GM18868 (cell line): ENCODE results near the gene ADNP2.

Experiments used
- ATAC-seq: cut with Tn5 transposase; IDR thresholded peaks from one replicate; pipeline ENCODE4 v1.9.1; 2021; ENCODE audit warnings: mild to moderate bottlenecking, moderate library complexity; ENCODE audit not compliant: unreplicated experiment

ADNP2 gene

GRCh38 chr18:80170395-80171053 is 61.5 kb downstream of the ADNP2 start:
- ATAC-seq, result no peak

GRCh38 chr18:80171054-80171872 is 62.2 kb downstream of the ADNP2 start:
- no peak for ATAC-seq

DNA sequence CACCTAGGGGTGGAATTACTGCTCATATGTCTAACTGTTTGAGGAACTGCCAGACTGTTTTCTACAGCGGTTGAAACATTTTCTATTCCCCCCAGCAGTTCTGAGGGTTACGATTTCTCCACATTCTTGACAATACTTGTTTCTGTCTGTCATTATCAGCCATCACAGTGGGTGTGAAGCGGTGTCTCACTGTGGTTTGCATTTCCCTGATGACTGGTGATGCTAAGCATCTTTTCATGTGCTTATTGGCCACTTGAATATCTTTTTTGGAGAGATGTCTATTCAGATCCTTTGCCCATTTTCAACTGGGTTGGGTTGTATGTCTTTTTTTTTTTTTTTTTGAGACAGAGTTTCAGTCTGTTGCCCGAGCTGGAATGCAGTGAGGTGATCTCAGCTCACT is 63.0 kb downstream of the ADNP2 start:
- ATAC-seq, result no peak

DNA sequence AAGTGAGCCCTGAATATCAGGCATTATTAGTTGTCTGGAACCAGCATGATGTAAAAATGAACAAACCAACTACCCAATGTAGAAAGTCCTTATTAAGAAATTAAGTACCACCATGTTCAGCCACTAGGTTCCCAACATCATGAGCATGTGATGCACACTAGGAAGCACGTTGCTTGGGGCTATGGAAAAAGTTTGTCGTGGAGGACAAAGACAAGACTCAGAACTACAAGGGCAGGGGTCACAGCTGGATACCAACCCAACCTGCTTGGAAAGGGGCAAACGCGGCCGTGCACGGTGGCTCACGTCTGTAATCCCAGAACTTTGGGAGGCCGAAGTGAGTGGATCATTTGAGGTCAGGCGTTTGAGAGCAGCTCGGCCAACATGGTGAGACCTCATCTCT is 64.0 kb downstream of the ADNP2 start:
- no peak for ATAC-seq

DNA sequence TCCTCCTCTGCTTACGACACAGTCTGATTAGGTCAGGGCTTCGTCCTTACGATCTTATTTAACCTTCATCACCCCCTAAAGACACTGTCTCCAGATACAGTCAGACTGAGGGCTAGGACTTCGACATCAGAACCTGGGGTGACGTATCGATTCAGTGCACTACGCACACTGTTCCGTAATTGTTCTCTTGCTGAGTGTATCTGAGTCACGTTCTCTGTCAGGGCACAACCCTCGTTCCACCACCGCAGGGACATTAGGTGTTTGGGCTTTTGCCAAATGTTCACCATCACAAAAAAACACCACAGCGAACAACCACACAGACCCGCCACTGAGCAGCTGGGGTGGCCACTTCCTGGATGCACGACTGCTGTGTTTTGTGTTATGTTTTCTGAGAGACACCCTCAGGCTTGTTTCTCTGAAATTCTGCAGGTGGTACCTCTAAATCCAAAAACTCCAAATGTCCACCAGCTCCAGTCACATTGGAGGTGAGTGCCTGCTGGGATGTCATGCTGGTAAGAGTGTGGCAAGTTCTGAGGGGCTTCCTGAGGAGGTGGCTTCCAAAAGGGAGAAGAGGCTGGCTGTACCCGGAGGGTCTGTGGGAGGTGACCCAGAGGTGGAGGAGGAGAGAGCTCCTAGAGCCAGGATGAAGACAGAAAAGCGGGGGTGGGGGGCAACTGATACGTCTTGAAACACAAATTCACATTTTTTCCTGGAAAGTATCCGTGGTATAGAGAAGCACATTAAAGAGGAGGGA is 66.6 kb downstream of the ADNP2 start:
- ATAC-seq, result no peak

DNA sequence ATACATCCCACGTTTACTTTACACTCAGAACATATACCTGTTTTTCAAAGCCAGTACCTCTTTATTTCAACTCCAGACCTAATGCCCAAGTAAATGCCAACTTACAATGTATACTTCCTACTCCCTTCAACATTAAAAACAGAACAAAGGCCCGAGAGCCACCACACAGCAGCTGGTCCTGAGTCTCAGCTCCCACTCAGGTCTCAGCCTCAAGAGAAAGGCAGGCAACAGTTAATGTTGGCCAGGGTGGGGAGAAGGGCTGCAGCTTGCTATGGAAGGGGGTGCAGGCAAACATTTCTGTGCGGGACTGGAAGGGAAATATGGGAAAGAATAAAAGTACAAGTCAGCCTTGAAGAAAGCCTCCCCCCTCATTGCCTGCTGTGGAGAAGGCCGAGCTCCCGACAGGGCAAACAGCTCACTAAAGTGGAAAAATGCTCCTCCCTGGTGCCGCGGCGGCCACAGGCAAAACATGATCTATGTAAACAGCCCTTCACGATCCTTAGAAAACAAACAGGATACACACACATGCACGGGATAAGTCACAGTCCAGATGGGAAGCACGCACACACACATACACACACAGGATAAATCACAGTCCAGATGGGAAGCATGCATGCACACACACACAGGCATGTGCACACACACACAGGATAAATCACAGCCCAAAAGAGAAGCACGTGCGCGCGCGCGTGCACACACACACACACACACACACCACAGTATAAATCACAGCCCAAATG is 67.4 kb downstream of the ADNP2 start:
- no peak for ATAC-seq

DNA sequence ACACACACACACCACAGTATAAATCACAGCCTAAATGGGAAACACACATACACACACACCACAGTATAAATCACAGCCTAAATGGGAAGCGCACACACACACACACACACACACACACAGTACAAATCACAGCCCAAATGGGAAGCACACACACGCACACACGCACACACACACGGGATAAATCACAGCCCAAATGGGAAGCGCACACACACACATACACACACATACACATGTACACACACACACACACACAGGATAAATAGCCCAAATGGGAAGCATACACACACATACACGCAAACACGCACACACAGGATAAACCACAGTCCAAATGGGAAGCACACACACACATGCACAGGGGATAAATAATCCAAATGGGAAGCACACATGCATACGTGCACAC is 68.1 kb downstream of the ADNP2 start:
- ATAC-seq, result no peak

GRCh38 chr18:80178935-80179818 is 70.1 kb downstream of the ADNP2 start:
- no peak for ATAC-seq

DNA sequence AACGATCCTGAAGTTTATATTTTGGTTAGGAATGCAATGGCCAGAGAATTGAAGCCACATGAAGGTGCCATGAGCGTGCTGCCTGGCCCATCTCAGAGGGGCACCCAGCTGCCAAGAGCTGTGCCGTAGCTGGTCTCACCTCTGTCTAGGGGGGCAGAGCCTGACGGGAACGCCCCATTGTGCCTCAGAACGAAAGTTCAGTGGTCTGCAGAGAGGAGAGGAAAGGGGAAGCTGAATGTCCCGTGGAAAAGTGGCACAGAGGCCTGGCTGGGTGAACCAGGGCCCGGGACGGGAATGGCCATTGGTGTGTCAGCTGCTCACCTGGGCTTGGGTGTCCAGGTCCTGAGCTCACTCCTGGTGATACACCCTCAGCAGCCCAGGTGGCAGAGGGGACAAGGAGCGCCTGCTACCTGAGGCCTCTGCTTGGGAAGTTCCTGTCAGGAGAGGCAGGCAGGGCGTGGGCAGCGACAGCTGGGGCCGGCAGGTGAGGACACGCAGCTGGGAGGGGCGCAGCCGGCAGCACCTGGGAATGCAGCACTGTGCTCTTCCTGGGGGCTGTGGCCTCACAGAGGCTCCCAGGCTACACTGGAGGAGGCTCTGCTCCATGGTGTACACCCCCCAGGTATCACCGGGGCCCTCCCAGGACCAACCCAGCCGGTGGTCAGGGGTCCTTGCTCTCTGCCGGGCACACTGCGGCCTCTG is 70.9 kb downstream of the ADNP2 start:
- peak; percentile 59 for ATAC-seq

GRCh38 chr18:80180778-80181564 is 71.9 kb downstream of the ADNP2 start:
- no peak for ATAC-seq

GRCh38 chr18:80181642-80182461 is 72.8 kb downstream of the ADNP2 start:
- ATAC-seq, result no peak

DNA sequence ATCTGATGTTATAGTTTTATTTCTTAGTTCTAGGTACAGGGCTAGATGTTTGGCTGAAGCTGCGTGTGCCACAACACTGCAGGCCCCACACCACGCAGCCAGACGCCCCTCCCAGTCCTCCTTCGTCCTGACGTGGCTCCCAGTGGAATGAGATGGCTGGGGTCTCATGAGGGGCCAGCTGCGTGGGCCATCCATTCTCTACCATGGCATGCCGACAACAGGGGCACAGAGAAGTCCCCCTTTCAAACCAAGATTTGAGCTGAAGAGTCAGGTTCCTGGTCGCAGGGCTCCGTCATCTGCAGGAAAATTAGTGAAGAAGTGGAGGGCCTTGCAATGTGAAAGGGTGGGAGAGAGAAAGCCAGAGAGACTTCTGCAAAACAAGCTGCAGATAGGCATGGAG is 73.8 kb downstream of the ADNP2 start:
- ATAC-seq, result no peak

DNA sequence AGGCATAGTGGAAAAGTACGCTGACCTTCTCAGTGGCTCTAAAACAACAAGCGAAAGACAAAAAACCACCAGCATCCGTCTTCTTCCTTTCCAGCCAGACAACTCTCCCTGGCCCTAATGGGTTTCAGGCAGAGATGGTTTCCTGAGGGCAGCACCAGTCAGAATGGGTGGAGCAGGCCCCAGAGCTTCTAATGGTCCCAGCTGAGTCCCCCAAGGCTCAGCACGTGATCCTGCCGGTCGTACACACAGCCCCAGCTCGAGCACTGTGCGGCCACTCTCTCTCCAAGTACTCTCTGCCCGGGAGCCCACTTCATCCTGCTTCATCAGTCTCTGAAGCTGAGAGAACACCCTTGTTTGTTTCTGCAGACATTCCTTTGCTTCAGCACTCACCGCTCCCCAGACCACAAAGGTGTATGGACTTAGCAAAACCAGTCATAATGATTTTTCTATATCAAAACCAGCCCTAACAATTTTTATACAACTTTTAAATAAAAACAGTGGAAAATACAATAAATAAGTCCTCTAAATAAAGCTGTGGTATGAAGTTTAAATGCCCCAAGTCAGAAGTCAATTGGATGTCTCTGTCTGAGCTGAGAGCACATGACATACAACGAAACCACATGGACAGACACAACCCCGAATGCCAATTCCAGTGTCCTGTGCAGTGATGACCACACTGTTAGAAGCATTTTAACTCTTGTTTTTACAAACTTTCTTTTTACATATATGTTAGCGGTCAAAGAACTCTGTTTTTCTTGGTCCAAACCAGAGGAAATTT is 74.4 kb downstream of the ADNP2 start:
- no peak for ATAC-seq

DNA sequence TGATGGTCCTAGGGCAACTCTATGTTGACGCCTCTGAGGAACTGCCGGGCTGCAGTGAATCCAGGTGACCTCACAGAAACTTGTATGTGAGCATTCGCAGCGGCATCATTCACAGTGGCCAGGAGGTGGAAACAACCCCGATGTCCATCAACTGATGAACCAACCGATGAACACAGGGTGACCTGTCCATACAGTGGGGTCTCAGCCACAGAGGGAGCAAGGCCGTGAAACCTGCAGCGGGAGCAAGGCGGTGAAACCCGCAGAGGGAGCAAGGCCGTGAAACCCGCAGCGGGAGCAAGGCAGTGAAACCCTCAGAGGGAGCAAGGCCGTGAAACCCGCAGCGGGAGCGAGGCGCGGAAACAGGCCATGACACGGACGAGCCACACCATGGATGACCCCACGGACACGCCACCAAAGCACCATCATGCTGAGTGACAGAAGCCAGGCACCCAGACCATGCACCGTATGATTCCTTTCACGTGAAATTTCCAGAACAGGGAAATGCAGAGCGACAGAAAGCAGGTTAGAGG is 75.2 kb downstream of the ADNP2 start:
- no peak for ATAC-seq

- no peak for ATAC-seq
These were observed 76.5 kb downstream of the ADNP2 start for GRCh38 chr18:80185545-80185944.

DNA sequence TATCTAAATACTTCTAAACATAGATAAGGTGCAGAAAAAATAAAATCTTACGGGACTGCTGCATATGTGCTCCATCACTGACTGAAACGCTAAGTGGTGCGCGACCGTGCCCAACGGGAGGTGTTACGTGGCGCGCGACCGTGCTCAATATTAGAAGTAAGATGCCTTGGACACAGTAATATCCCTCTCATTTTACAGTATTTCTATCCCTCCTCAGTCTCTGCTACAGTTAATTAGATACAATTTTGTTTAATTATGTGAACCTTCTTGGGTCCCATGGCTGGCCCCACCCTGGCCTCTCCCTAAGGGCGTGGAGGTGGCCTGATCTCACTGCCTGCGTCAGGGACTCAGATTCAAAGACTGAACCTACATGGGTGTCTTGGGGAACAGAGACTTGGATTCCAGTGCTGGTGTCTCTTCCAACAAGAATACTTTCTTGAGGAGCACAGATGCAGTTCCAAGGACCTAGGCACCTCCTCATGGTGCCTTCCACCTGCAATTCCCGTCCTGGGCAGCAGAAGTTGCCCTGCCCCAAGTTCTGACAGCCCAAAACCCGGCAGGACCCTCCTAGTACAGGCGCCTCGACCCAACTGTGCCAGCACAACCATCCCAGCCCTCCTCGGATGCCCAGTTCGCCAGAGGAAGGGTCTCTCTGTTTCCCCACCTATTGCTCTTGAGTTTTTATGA is 79.0 kb downstream of the ADNP2 start:
- no peak for ATAC-seq
